GM18868 (cell line): ENCODE results near the gene CATSPERB.
A peak's percentile ranks its signal among the peaks of the same experiment; 100 is the strongest.
"Not testable (repeated sequence)": the region's sequence is repeated elsewhere in the genome, so short reads cannot be mapped to it uniquely, and the experiment has no call there.

Experiments used
- ATAC-seq: cut with Tn5 transposase; IDR thresholded peaks from one replicate; pipeline ENCODE4 v1.9.1; 2021; ENCODE audit warnings: mild to moderate bottlenecking, moderate library complexity; ENCODE audit not compliant: unreplicated experiment

Gene CATSPERB

GRCh38 chr14:91582761-91583160 is 149.1 kb downstream of the CATSPERB start:
- ATAC-seq: no peak

DNA sequence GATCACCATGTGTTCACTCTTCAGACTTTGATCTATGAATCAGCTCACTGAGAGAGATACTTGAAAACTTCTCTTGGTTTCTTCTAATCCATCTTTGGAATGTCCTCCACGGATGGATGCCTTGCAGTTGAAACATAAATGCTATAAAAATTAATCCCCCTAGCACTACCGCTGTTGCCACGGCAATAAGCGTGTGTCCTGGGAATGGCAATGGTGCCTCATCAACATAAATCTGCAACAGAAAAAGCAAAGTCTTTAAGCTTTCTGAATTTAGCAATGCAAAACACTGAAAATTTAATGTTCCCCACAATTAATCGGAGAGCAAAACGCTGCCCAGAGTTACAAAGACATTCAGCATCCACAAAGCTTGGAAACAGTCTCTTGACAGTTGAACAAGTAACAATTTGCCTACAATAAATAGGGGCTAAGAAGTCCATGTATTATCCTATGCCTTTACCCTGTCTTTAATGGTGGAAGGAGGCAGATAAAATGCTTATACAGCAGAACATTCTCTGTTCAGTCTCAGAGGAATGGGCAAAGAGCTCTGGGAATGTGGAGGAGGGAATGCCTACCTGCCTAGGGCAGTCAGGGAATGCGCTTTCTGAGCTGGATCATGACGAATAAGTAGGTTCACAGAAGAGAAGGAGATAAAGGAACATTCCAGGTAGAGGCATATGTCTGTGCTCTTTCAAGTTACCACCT is 150.9 kb downstream of the CATSPERB start:
- ATAC-seq: no peak

- no peak for ATAC-seq
Observed at GRCh38 chr14:91577632-91578233, 154.2 kb downstream of the CATSPERB start.

- no peak for ATAC-seq
Observed at GRCh38 chr14:91575469-91576208, 156.2 kb downstream of the CATSPERB start.

- ATAC-seq: peak; percentile 63
Observed at GRCh38 chr14:91573894-91574837, 157.7 kb downstream of the CATSPERB start.

DNA sequence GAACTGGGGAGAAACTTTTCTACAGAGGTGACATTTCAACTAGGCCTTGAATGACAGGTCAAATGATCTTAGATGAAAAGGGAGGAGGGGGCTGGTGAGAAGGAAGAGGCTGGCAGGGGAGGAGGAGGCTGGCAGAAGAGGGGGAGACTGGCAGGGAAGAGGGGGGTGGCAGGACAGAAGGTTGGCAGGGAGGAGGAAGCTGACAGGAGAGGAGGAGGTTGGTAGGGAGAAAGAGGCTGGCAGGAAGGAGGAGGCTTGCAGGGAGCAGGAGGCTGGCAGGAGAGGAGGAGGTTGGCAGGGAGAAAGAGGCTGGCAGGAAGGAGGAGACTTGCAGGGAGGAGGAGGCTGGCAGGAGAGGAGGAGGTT is 158.4 kb downstream of the CATSPERB start:
- ATAC-seq: no peak

- no peak for ATAC-seq
Observed at GRCh38 chr14:91570021-91570420, 161.9 kb downstream of the CATSPERB start.

GRCh38 chr14:91569301-91569700 is 162.6 kb downstream of the CATSPERB start:
- ATAC-seq: no peak

DNA sequence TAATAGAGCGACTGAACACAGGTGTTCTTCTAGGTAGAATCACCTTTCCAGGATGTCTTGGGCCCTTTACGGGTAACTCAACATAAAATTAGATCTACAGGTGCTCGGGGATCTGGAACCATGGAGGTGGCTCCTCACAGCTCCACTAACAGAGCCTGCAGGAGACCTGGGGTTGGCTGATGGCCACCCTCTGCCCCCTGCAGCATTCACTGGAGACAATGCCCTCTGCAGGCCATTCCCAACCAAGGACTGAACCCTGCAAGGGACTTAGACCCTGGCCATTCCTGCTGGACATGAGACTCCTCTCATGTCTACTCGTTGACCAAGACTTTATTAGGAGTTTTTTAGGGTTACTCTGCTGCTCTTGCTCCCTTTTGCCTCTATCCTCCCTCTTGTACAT is 163.3 kb downstream of the CATSPERB start:
- ATAC-seq: no peak

- not testable (repeated sequence) for ATAC-seq
Observed at GRCh38 chr14:91567827-91568226, 164.1 kb downstream of the CATSPERB start.

- ATAC-seq: no peak
Observed at GRCh38 chr14:91555531-91555930, 176.4 kb downstream of the CATSPERB start.

- no peak for ATAC-seq
Observed at GRCh38 chr14:91554535-91555332, 177.2 kb downstream of the CATSPERB start.

GRCh38 chr14:91548108-91548507 is 183.8 kb downstream of the CATSPERB start:
- ATAC-seq: no peak

DNA sequence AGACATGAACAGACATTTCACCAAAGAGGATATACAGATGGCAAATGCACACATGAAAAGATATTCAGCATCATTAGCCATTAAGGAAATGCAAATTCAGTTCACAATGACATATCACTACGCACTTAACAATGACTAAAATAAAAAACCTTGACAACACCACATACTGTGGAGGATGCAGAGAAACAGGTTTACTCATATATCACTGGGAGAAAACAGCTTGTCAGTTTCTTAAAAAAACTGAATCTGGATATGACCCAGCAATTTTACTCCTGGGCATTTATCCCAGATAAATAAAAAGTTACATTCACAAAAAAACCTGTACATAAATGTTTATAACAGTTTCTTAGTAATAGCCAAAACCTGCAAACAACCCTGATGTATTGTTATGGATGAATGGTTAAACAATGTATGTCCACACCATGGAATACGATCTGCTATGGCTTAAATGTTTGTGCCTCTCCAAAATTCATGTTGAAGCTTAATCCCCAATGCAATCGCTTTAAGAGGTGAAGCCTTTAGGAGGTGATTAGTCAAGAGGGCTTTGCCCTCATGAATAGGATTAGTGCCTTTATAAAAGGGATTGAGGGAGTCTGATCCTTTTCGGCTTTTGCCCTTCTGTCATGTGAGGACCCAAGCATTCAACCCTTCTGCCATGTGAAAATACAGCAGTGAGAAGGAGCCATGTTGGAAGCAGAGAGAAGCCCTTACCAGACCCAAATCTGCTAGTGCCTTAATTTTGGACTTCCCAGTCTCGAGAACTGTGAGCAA is 185.8 kb downstream of the CATSPERB start:
- ATAC-seq: no peak

GRCh38 chr14:91545204-91545603 is 186.7 kb downstream of the CATSPERB start:
- ATAC-seq: no peak

GRCh38 chr14:91536327-91536726 is 195.6 kb downstream of the CATSPERB start:
- ATAC-seq: no peak

GRCh38 chr14:91534059-91534458 is 197.8 kb downstream of the CATSPERB start:
- not testable (repeated sequence) for ATAC-seq

DNA sequence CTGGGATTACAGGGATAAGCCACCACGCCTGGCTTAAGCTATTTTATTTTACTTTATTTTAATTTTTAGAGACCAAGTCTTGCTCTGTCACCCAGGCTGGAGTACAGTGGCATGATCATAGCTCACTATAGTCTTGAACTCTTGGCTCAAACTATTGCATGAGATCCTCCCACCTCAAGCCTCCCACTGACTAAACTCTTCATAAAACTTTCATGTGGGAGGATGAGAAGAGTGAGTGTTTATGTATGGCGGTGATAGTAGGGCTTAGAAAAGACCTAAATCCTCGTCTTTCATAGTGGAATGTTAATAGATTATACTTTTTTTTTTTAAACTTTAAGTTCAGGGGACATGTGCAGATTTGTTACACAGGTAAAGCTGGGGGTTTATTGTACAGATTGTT is 198.3 kb downstream of the CATSPERB start:
- no peak for ATAC-seq
